Fibroblast of villous mesenchyme (primary cell): ENCODE measurements around the gene MAGEA2B. TPM values are rescaled to one million over a fixed set of nuclear protein-coding genes. Genes with fewer than 3 reads are reported as not detected.
"Not testable (repeated sequence)": the region's sequence is repeated elsewhere in the genome, so short reads cannot be mapped to it uniquely, and the experiment has no call there.

Experiments
- DNase-seq: peaks from one replicate; pipeline ENCODE4 v3.0.0-alpha.2; 2010; ENCODE audit warnings: low read depth
- H3K4me3 ChIP-seq: 2 replicates; pipeline ENCODE4 v1.5.1; 2011; ENCODE audit warnings: low read depth, mild to moderate bottlenecking, low read length
- total RNA-seq: library from RNA; depleted of rRNA; stranded (reverse); fragments of >200 nt; gene quantifications from 2 replicates; pipeline ENCODE4 v1.2.3, GENCODE V29; 2012
- TF ChIP-seq, protein P1 (sequence below): IDR thresholded peaks from 2 replicates; pipeline ENCODE4 v1.5.1; 2012; ENCODE audit warnings: low read depth, mild to moderate bottlenecking, low read length; ENCODE audit not compliant: insufficient read depth

MAGEA2B gene
- total RNA-seq, 1 donor, result not detected

DNA sequence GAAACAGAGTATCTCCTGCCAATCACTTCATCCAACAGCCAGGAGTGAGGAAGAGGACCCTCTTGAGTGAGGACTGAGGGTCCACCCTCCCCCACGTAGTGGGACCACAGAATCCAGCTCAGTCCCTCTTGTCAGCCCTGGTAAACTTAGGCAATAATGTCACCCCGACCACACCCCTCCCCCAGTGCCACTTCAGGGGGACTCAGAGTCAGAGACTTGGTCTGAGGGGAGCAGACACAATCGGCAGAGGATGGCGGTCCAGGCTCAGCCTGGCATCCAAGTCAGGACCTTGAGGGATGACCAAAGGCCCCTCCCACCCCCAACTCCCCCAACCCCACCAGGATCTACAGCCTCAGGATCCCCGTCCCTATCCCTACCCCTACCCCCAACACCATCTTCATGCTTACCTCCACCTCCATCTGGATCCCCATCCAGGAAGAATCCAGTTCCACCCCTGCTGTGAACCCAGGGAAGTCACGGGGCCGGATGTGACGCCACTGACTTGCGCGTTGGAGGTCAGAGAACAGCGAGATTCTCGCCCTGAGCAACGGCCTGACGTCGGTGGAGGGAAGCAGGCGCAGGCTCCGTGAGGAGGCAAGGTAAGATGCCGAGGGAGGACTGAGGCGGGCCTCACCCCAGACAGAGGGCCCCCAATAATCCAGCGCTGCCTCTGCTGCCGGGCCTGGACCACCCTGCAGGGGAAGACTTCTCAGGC lies 19.0 kb downstream of the MAGEA2B start, which contains the start of the genes CSAG1 and MAGEA12:
Gene CSAG1 (minus strand): TSS at position 461 of the 715 bp plus-strand sequence. CDS start 1,261 bp downstream, outside the sequence.
Gene MAGEA12 (plus strand): TSS at position 497 of the 715 bp plus-strand sequence. CDS start 2,405 bp downstream, outside the sequence.
- TF ChIP-seq, protein P1, sequence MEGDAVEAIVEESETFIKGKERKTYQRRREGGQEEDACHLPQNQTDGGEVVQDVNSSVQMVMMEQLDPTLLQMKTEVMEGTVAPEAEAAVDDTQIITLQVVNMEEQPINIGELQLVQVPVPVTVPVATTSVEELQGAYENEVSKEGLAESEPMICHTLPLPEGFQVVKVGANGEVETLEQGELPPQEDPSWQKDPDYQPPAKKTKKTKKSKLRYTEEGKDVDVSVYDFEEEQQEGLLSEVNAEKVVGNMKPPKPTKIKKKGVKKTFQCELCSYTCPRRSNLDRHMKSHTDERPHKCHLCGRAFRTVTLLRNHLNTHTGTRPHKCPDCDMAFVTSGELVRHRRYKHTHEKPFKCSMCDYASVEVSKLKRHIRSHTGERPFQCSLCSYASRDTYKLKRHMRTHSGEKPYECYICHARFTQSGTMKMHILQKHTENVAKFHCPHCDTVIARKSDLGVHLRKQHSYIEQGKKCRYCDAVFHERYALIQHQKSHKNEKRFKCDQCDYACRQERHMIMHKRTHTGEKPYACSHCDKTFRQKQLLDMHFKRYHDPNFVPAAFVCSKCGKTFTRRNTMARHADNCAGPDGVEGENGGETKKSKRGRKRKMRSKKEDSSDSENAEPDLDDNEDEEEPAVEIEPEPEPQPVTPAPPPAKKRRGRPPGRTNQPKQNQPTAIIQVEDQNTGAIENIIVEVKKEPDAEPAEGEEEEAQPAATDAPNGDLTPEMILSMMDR, result no peak
- no peak within 1 kb of the TSS for H3K4me3 ChIP-seq
- no peak for DNase-seq

DNA sequence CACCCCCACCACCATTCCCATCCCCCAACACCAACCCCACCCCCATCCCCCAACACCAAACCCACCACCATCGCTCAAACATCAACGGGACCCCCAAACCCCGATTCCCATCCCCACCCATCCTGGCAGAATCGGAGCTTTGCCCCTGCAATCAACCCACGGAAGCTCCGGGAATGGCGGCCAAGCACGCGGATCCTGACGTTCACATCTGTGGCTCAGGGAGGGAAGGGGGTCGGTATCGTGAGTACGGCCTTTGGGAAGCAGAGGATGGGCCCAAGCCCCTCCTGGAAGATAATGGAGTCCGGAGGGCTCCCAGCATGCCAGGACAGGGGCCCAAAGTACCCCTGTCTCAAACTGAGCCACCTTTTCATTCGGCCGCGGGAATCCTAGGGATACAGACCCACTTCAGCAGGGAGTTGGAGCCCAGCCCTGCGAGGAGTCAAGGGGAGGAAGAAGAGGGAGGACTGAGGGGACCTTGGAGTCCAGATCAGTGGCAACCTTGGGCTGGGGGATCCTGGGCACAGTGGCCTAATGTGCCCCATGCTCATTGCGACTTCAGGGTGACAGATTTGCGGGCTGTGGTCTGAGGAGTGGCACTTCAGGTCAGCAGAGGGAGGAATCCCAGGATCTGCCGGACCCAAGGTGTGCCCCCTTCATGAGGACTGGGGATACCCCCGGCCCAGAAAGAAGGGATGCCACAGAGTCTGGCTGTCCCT lies 19.9 kb downstream of the MAGEA2B start:
- H3K4me3 ChIP-seq, DNase-seq: not testable (repeated sequence)

DNA sequence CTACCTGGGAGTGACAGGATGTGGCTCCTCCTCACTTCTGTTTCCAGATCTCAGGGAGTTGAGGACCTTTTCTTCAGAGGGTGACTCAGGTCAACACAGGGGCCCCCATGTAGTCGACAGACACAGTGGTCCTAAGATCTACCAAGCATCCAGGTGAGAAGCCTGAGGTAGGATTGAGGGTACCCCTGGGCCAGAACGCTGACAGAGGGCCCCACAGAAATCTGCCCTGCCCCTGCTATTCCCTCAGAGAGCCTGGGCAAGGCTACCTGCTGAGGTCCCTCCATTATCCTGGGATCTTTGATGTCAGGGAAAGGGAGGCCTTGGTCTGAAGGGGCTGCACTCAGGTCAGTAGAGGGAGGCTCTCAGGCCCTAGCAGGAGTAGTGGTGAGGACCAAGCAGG lies 20.7 kb downstream of the MAGEA2B start:
- DNase-seq, result no peak
- H3K4me3 ChIP-seq, result no peak overlapping the region
- TF ChIP-seq, protein P1, result no peak

DNA sequence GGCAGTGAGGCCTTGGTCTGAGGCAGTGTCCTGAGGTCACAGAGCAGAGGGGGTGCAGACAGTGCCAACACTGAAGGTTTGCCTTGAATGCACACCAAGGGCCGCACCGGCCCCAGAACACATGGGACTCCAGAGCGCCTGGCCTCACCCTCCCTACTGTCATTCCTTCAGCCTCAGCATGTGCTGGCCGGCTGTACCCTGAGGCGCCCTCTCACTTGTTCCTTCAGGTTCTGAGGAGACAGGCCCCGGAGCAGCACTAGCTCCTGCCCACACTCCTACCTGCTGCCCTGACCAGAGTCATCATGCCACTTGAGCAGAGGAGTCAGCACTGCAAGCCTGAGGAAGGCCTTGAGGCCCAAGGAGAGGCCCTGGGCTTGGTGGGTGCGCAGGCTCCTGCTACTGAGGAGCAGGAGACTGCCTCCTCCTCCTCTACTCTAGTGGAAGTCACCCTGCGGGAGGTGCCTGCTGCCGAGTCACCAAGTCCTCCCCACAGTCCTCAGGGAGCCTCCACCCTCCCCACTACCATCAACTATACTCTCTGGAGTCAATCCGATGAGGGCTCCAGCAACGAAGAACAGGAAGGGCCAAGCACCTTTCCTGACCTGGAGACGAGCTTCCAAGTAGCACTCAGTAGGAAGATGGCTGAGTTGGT lies 21.6 kb downstream of the MAGEA2B start:
- no peak overlapping the region for H3K4me3 ChIP-seq
- TF ChIP-seq, protein P1, result no peak
- DNase-seq, result no peak

DNA sequence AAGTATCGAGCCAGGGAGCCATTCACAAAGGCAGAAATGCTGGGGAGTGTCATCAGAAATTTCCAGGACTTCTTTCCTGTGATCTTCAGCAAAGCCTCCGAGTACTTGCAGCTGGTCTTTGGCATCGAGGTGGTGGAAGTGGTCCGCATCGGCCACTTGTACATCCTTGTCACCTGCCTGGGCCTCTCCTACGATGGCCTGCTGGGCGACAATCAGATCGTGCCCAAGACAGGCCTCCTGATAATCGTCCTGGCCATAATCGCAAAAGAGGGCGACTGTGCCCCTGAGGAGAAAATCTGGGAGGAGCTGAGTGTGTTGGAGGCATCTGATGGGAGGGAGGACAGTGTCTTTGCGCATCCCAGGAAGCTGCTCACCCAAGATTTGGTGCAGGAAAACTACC lies 22.1 kb downstream of the MAGEA2B start:
- not testable (repeated sequence) for H3K4me3 ChIP-seq, DNase-seq

DNA sequence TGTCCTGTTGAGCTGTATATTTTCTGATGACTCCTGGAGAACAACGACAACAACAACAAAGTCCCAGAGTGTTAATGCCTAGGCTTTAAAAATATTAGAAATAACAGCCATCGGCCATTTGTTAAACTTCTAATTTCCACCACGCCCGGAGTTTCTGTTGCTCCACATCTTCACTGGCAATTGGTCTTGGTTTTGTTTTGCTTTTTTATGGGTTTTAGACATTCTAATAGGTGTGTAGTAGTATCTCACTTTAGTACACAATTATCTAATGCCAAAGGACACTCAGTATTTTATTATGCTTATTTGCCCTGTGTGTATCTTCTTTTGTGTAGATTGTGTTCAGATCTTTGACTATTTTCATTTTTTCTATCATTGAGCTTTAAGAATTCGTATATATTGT lies 24.1 kb downstream of the MAGEA2B start:
- TF ChIP-seq, protein P1, result no peak
- no peak overlapping the region for H3K4me3 ChIP-seq
- DNase-seq, result no peak

DNA sequence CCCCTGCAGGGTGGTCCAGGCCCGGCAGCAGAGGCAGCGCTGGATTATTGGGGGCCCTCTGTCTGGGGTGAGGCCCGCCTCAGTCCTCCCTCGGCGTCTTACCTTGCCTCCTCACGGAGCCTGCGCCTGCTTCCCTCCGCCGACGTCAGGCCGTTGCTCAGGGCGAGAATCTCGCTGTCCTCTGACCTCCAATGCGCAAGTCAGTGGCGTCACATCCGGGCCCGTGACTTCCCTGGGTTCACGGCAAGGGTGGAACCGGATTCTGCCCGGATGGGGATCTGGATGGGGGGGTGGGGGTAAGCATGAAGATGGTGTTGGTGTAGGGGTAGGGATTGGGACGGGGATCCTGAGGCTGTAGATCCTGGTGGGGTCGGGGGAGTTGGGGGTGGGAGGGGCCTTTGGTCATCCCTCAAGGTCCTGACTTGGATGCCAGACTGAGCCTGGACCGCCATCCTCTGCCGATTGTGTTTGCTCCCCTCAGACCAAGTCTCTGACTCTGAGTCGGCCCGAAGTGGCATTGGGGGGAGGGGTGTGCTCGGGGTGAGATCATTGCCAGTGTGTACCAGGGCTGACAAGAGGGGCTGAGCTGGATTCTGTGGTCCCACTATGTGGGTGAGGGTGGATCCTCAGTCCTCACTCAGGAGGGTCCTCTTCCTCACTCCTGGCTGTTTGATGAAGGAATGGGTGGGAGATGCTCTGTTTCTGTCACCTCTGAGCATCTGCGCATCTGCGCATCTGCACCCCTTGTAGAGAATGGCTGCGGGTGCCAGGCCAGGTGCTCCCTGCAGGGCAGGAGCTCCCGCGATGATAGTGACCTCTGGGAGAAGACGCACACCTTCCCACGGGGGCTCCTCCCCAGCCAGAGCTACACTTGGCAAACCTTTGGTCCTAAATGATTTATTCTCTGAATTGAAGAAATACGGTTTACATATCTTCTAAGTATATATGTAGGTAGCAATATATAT lies 39.5 kb downstream of the MAGEA2B start, which contains the start of gene MAGEA2:
Gene MAGEA2 (minus strand): TSS at position 157 of the 965 bp plus-strand sequence. CDS start 2,479 bp downstream, outside the sequence.
- not testable (repeated sequence) for H3K4me3 ChIP-seq, DNase-seq

DNA sequence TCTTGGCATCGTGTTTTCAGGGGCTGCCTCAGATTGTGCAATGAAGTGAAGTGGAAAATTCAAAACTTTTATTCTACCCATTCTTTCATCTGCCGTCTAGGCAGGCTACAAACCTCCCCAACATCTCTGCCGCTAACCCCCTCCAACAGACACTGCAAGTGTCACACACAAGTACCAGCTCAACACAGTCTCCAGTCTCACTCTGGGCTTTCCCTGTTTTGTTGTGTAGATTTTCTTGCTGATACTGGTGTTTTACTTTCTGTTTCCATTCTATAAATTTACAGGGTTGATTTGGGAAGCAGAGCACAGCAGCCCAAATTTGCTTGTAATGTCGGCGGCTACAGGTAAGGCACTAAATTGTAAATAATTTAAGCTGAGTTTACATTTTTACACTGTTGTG lies 40.4 kb downstream of the MAGEA2B start:
- not testable (repeated sequence) for H3K4me3 ChIP-seq, DNase-seq

DNA sequence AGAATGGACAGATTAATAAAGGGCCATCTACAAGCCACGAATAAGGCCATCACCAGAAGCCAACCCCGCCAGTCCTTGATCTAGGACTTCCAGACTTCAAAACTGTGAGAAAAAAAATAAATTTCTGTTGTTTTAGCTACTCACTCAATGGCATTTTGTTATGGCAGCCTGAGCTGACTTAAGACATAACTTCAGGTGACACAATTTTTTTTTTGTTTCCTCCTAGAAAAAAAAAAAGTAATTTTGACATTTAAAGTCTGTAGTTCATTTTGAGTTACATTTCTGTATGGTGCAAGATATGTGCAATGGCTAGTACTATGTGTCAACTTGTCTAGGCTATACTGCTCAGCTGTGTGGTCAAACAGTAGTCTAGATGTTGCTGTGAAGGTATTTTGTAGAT lies 44.5 kb downstream of the MAGEA2B start, which contains the start of gene CSAG3:
Gene CSAG3 (plus strand): TSS at position 301 of the 400 bp plus-strand sequence.
- not testable (repeated sequence) for H3K4me3 ChIP-seq

DNA sequence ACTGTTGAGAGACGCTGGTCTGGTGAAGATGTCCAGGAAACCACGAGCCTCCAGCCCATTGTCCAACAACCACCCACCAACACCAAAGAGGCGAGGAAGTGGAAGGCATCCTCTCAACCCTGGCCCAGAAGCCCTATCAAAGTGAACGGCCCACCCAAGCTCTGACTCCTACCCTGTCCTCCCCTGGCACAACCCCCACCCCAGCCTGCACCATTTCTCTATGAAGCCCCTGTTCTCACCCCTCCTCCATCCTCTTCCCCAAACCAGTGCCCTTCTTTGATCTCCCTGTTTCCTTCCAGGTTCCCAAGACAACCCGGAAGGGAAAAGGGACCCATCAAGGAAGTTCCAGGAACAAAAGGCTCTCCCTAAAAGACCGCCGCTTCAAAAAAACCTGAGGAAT lies 45.1 kb downstream of the MAGEA2B start:
- not testable (repeated sequence) for H3K4me3 ChIP-seq

More for the DNA sequence above, 44.5 kb downstream of the MAGEA2B start, which contains the start of gene CSAG3:
- DNase-seq, result not testable (repeated sequence)

DNA sequence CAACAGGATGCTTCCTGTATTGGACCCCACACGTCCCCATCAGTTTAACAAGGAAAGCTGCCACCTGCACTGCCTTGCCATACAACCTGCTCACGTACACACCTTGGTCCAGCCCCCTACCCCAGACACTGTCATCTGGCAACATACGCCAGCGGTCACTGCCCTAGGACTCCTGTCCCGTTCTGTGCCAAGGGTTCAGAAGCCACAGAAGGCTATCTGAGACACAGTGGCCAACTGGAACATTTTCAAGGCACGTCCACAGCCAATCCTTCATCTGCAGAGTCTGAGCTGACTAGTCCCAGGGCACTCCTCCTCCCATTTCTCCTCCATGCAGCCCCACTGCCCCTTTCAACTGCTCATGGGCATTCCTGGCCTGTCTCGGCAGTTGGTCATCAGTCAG lies 47.2 kb downstream of the MAGEA2B start:
- DNase-seq, H3K4me3 ChIP-seq: not testable (repeated sequence)

More for the DNA sequence above, 45.1 kb downstream of the MAGEA2B start:
- DNase-seq, result not testable (repeated sequence)

DNA sequence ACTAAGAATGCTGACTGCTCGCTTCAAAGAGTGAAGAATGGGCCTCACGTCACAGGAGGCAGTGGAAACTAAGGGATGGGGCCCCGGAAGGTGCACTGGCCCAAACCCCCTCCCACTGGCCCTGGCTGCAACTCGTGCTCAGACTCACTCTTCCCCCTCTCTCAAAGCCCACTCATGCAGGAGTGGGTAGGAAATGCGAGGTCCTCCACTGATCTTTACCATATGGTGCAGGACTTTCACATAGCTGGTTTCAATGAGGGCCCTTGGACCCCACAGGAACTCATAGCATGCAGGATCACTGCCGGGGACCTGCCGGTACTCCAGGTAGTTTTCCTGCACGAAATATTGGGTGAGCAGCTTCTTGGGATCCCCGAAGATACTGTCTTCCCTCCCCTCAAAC lies 52.1 kb downstream of the MAGEA2B start:
- not testable (repeated sequence) for H3K4me3 ChIP-seq, DNase-seq
